ENCODE measurements around the gene PRSS27. TPM values are rescaled to one million over a fixed set of nuclear protein-coding genes. Genes with fewer than 3 reads are reported as not detected.

Gene PRSS27
- total and polyA plus RNA-seq, 2 of the 8 experiments (the other 6 are each of a cell fraction or from before 2014, with no cell fraction given): 1.3 to 7.5 TPM

- Histone ChIP-seq H3K18ac (ENCODE audit: extremely low read depth, low read length) (no peak overlapping the region), H2BK20ac (ENCODE audit: low read length) (no peak overlapping the region), H3K79me2 (ENCODE audit: control insufficient read depth in 1 of 2, insufficient read depth in 2 of 2, low read length in 2 of 2) (no peaks in the 10 kb centered on the region), H4K8ac (ENCODE audit: extremely low read depth, insufficient read depth, low read length) (no peak overlapping the region), H2BK12ac (ENCODE audit: low read depth, low read length) (no peak overlapping the region), H3K23ac (ENCODE audit: insufficient read length) (no peak overlapping the region), H4K91ac (replicated peaks; ENCODE audit: insufficient read length, low read length) (no peak overlapping the region), H2BK5ac (ENCODE audit: low read depth, low read length) (no peak overlapping the region), H2BK120ac (replicated peaks; ENCODE audit: low read depth, low read length) (no peak overlapping the region), H3K4ac (replicated peaks; ENCODE audit: insufficient read length, low read depth, low read length) (no peak overlapping the region), H3K79me1 (ENCODE audit: low read depth, low read length) (no peaks in the 10 kb centered on the region), H2BK15ac (ENCODE audit: low read length) (no peak overlapping the region), H3K9ac (replicated peaks in 1 of 4; ENCODE audit: extremely low read depth in 1 of 4, low read depth in 3 of 4, low read length in 3 of 4) (no peak overlapping the region), H3K27ac (ENCODE audit: low read depth, low read length) (no peak overlapping the region), H2AK5ac (ENCODE audit: low read depth, low read length) (no peak overlapping the region), H3K14ac (ENCODE audit: insufficient read length) (no peak overlapping the region), H3K36me3 (ENCODE audit: control insufficient read depth in 2 of 4, insufficient read depth in 4 of 4, low read length in 3 of 4) (peaks cover 4 to 23% (median 16%) of the 10 kb centered on the region in 4 experiments; a peak in 5 of 8 replicates), H2AFZ (ENCODE audit: low read length) (no peak overlapping the region), H3K56ac (replicated peaks; ENCODE audit: insufficient read length, low read depth, low read length) (no peak overlapping the region), H4K20me1 (replicated peaks in 1 of 2; ENCODE audit: control insufficient read depth in 1 of 2, insufficient read depth in 2 of 2, low read length in 2 of 2) (peaks cover 4 to 20% of the 10 kb centered on the region in 2 experiments), H3K4me2 (ENCODE audit: insufficient read depth in 1 of 2, low read depth in 2 of 2, low read length in 2 of 2) (no peak overlapping the region), H3K27me3 (replicated peaks in 1 of 4; ENCODE audit: control insufficient read depth in 3 of 4, extremely low read depth in 1 of 4, insufficient read depth in 3 of 4, low read length in 3 of 4) (no peaks in the 10 kb centered on the region), H4K5ac (ENCODE audit: insufficient read length, low read depth, low read length) (no peak overlapping the region), H3K23me2 (ENCODE audit: low read depth, low read length) (no peaks in the 10 kb centered on the region), H3K9me3 (ENCODE audit: insufficient read depth in 2 of 2, low read depth in 1 of 2, low read length in 1 of 2) (no peaks in the 10 kb centered on the region), H3K4me3 (ENCODE audit: extremely low read depth in 1 of 4, insufficient read depth in 2 of 4, low read depth in 3 of 4, low read length in 4 of 4) (no peak overlapping the region), H3K4me1 (replicated peaks in 1 of 4; ENCODE audit: control insufficient read depth in 3 of 4, insufficient read depth in 4 of 4, low read length in 3 of 4) (no peaks in the 10 kb centered on the region)
- FAIRE-seq: no peak
- no peak for TF ChIP-seq CEBPB (IDR thresholded peaks at IDR 0.05; ENCODE audit: low read depth, low read length)
- no peak for TF ChIP-seq TAF1 (IDR thresholded peaks at IDR 0.05; ENCODE audit: low read depth, low read length)
- TF ChIP-seq HDAC2 (IDR thresholded peaks at IDR 0.05; ENCODE audit: borderline replicate concordance in 1 of 2, low read depth in 2 of 2, low read length in 2 of 2): no peak
- TF ChIP-seq SIN3A (conservative IDR thresholded peaks at IDR 0.05 in 1 of 2, IDR thresholded peaks at IDR 0.05 in 1 of 2; ENCODE audit: low read depth in 1 of 2, low read length in 2 of 2): no peak
- CTCF ChIA-PET (ENCODE audit: partially characterized antibody): interaction anchor here (1.4 kb wide), 1 partner anchor 67 kb away, joined by 3 read pairs; no protein-coding TSS in a partner anchor
- POLR2A ChIA-PET (ENCODE audit: partially characterized antibody): interaction anchor here (0.6 to 1.0 kb wide), 3 partner anchors 10 to 213 kb away, joined by 3 to 4 read pairs (median 3); no protein-coding TSS in a partner anchor
- WGBS, 2 experiments (ENCODE audit: extremely low coverage in 1 of 2, insufficient coverage in 1 of 2, insufficient read length in 1 of 2, insufficient replicate concordance in 2 of 2, low coverage in 1 of 2, low lambda C conversion rate in 2 of 2, missing lambda C conversion rate in 1 of 2): 96% methylated on average over 14 of the region's 14 CpGs; no CpG with 5 or more reads in 1 of the 2 experiments
- DNase-seq (ENCODE audit: low read depth in 1 of 2, low spot score in 2 of 2): no peak
These were observed 15.1 kb downstream of the PRSS27 start for GRCh38 chr16:2704983-2705275.
